Lower leg skin (tissue), 4 donors: ENCODE measurements around the gene NUBP1. TPM values are rescaled to one million over a fixed set of nuclear protein-coding genes. Genes with fewer than 3 reads are reported as not detected.

Source experiments
- DNase-seq, 2 donors: peaks; one replicate each; pipeline ENCODE4 v3.0.0-alpha.2; 2019; ENCODE audit warnings: low spot score in 2 of 2
- H3K4me3 ChIP-seq: fragments of 200-600 bp; sonication (generic); 2 replicates; pipeline ENCODE4 v1.5.1; 2017; ENCODE audit warnings: mild to moderate bottlenecking, low read depth; ENCODE audit not compliant: poor library complexity, severe bottlenecking
- CTCF ChIP-seq, 3 donors: fragments of 450-650 bp; IDR thresholded peaks; one replicate each; pipeline ENCODE4 v1.5.1; 2016; ENCODE audit warnings: antibody characterized with exemption in 3 of 3, mild to moderate bottlenecking in 3 of 3, moderate library complexity in 2 of 3
- POLR2A ChIP-seq, 2 donors: fragments of 450-650 bp; IDR thresholded peaks; one replicate each; pipeline ENCODE4 v1.6.1; 2016 to 2017; ENCODE audit warnings: antibody characterized with exemption in 2 of 2, mild to moderate bottlenecking in 1 of 2, moderate library complexity in 1 of 2
- WGBS, 2 donors: methylation state at CpG; one replicate each; pipeline ENCODE4 v1.1.5; 2018; 5-methylcytosine and 5-hydroxymethylcytosine counted together
- intact Hi-C: fragments of 100-400 bp; cut with DNase I; formaldehyde crosslinking; loops from one replicate; pipeline ENCODE4 v1.15.0; 2023; ENCODE audit warnings: low total_unique reads
- total RNA-seq, 4 donors: library from RNA; depleted of rRNA; stranded (reverse); fragments of >200 nt; gene quantifications; one replicate each; pipeline ENCODE4 v1.1.0, GENCODE V29; 2016

Gene NUBP1
- total RNA-seq, 4 donors from 2014 or later, result 16.3 to 26.7 (median 25.1) TPM

- 39 to 43% methylated on average over 17 of the region's 17 CpGs for WGBS, 2 donors
- TF ChIP-seq CTCF (IDR thresholded peaks at IDR 0.05) (no peak), POLR2A (IDR thresholded peaks at IDR 0.05) (no peak)
- peak; percentile 49 to 90 for DNase-seq
- H3K4me3 ChIP-seq, result no peak overlapping the region
- intact Hi-C loops, result no loop called here
These were observed 858 bp downstream of the NUBP1 start for GRCh38 chr16:10744370-10745030.

GRCh38 chr16:10745841-10746240 lies 2.2 kb downstream of the NUBP1 start:
- H3K4me3 ChIP-seq, result no peak overlapping the region
- DNase-seq, result no peak
- WGBS, 2 donors, result 44 to 62% methylated on average over 2 of the region's 2 CpGs
- TF ChIP-seq CTCF (IDR thresholded peaks at IDR 0.05) (no peak), POLR2A (IDR thresholded peaks at IDR 0.05) (no peak)
- intact Hi-C loops, result no loop called here

GRCh38 chr16:10750793-10751192 lies 7.2 kb downstream of the NUBP1 start:
- DNase-seq, result no peak
- TF ChIP-seq POLR2A (IDR thresholded peaks at IDR 0.05) (no peak), CTCF (IDR thresholded peaks at IDR 0.05) (no peak)
- intact Hi-C loops, result no loop called here
- 77 to 81% methylated on average over 11 of the region's 11 CpGs for WGBS, 2 donors
- H3K4me3 ChIP-seq, result no peak overlapping the region

- intact Hi-C loops, result no loop called here
- DNase-seq, result no peak
- H3K4me3 ChIP-seq, result no peak overlapping the region
- WGBS, 2 donors, result 77 to 85% methylated on average over 13 of the region's 13 CpGs
- TF ChIP-seq POLR2A (IDR thresholded peaks at IDR 0.05) (no peak), CTCF (IDR thresholded peaks at IDR 0.05) (no peak)
These were observed 7.7 kb downstream of the NUBP1 start for GRCh38 chr16:10751291-10751697.

- H3K4me3 ChIP-seq, result no peak overlapping the region
- peak in 1 of 2 donors; percentile 52 for DNase-seq
- WGBS, 2 donors, result 87 to 92% methylated on average over 10 of the region's 10 CpGs
- intact Hi-C loops, result no loop called here
- TF ChIP-seq CTCF (IDR thresholded peaks at IDR 0.05) (no peak), POLR2A (IDR thresholded peaks at IDR 0.05) (no peak)
These were observed 9.3 kb downstream of the NUBP1 start for GRCh38 chr16:10752843-10753523.
